SK-N-SH treated with all-trans-retinoic acid at 6 μM for 48 hours (cell line): ENCODE data around the gene RASGRF2.

Experiments
- CSDC2 ChIP-seq: fragments of 250-450 bp; sonication (Bioruptor Pico); IDR thresholded peaks from 2 replicates; pipeline ENCODE4 v1.5.0; 2020; ENCODE audit warnings: mild to moderate bottlenecking, moderate library complexity
- PPARA ChIP-seq: fragments of 250-450 bp; sonication (Bioruptor Pico); IDR thresholded peaks from 2 replicates; pipeline ENCODE4 v1.5.0; 2020; ENCODE audit warnings: mild to moderate bottlenecking, borderline replicate concordance
- SNAI2 ChIP-seq: fragments of 250-450 bp; sonication (Bioruptor Pico); IDR thresholded peaks from 2 replicates; pipeline ENCODE4 v1.5.0; 2020; ENCODE audit warnings: mild to moderate bottlenecking, moderate library complexity
- TCF4 ChIP-seq: fragments of 250-450 bp; sonication (Bioruptor Pico); IDR thresholded peaks from 2 replicates; pipeline ENCODE4 v1.8.0; 2021; ENCODE audit warnings: mild to moderate bottlenecking, moderate library complexity, borderline replicate concordance
- TOX ChIP-seq: fragments of 250-450 bp; sonication (Bioruptor Pico); IDR thresholded peaks from 2 replicates; pipeline ENCODE4 v1.8.0; 2021; ENCODE audit warnings: mild to moderate bottlenecking, moderate library complexity, borderline replicate concordance
- ZC3H10 ChIP-seq: fragments of 250-450 bp; sonication (Bioruptor Pico); IDR thresholded peaks from 2 replicates; pipeline ENCODE4 v1.5.1; 2021; ENCODE audit warnings: mild to moderate bottlenecking, moderate library complexity
- ZFP30 ChIP-seq: fragments of 450-650 bp; formaldehyde crosslinking; IDR thresholded peaks from 2 replicates; pipeline ENCODE4 v1.5.0; 2022; ENCODE audit warnings: mild to moderate bottlenecking, moderate library complexity

DNA sequence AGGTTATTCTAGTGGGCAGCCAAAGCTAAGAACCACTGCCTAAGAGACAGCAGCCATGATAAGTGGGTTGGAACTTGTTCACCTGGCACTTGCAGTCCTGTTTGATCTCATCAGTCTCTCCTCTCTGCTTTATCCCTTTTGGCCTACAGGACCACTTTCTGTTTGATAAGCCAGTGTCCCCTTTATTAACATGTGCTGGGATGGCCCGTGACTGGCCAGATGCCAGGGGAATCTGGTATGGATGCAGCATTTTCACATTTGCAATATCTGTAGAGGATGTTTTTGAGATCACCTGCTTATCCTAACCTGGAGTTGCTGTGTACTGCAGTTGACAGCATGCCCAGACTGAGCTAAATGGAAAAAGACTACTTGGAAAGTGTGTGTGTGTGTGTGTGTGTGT is 296.6 kb downstream of the RASGRF2 start:
- TF ChIP-seq TOX (CRISPR knock-in tag) = no peak
- no peak for TF ChIP-seq CSDC2
- TF ChIP-seq TCF4 (CRISPR knock-in tag) = no peak
- TF ChIP-seq ZC3H10 = no peak
- no peak for TF ChIP-seq ZFP30 (CRISPR knock-in tag)
- no peak for TF ChIP-seq SNAI2 (CRISPR knock-in tag)
- TF ChIP-seq PPARA (CRISPR knock-in tag) = no peak
